Measurements from ENCODE around the gene ZSCAN20. TPM values are rescaled to one million over a fixed set of nuclear protein-coding genes. Genes with fewer than 3 reads are reported as not detected.

Gene ZSCAN20
- total RNA-seq, 2 experiments from 2014 or later, result 3.9 to 4.0 TPM

GRCh38 chr1:33433509-33434362, 38.7 kb upstream of the ZSCAN20 start:
- TF ChIP-seq EZH2phosphoT487 (IDR thresholded peaks at IDR 0.05; ENCODE audit: borderline replicate concordance, low read depth, low read length) (no peak), CTCF (conservative IDR thresholded peaks at IDR 0.05; ENCODE audit: low read length) (no peak)
- Histone ChIP-seq H3K79me2 (ENCODE audit: insufficient read depth, low read depth, low read length) (no peaks in the 10 kb centered on the region), H3K9me2 (ENCODE audit: insufficient read depth, low read length) (no peaks in the 10 kb centered on the region), H3K27ac (ENCODE audit: low read depth, low read length, poor library complexity, severe bottlenecking) (no peak overlapping the region), H3K4me2 (ENCODE audit: low read length) (no peak overlapping the region), H3K4me3 (ENCODE audit: low read depth, low read length, poor library complexity, severe bottlenecking) (no peak overlapping the region), H3K9me3 (ENCODE audit: low read length) (no peaks in the 10 kb centered on the region), H3K36me3 (ENCODE audit: insufficient read depth, low read length) (no peaks in the 10 kb centered on the region), H3K4me1 (ENCODE audit: insufficient read depth, low read length, poor library complexity, severe bottlenecking) (peaks cover 5% of the 10 kb centered on the region), H4K20me1 (ENCODE audit: insufficient read depth, low read length) (no peaks in the 10 kb centered on the region), H2AFZ (ENCODE audit: low read length) (no peak overlapping the region)
- no peak for DNase-seq (ENCODE audit: low spot score)
- BruUV-seq (replicated peaks), result no TSS peak
- POLR2A ChIA-PET, result interaction anchor here (0.8 kb wide), 1 partner anchor 10 kb away, joined by 3 read pairs; no protein-coding TSS in a partner anchor
- CTCF ChIA-PET (ENCODE audit: unreplicated experiment), result interaction anchor here (0.6 kb wide), 1 partner anchor 202 kb away, joined by 3 read pairs; no protein-coding TSS in a partner anchor
- intact Hi-C loops (cut with micrococcal nuclease; ENCODE audit: unreplicated experiment), result no loop called here

GRCh38 chr1:33434363-33434750, 38.1 kb upstream of the ZSCAN20 start:
- Histone ChIP-seq H3K36me3 (ENCODE audit: insufficient read depth, low read length) (no peaks in the 10 kb centered on the region), H3K9me2 (ENCODE audit: insufficient read depth, low read length) (no peaks in the 10 kb centered on the region), H3K4me1 (ENCODE audit: insufficient read depth, low read length, poor library complexity, severe bottlenecking) (peaks cover 5% of the 10 kb centered on the region), H2AFZ (ENCODE audit: low read length) (no peak overlapping the region), H4K20me1 (ENCODE audit: insufficient read depth, low read length) (no peaks in the 10 kb centered on the region), H3K27ac (ENCODE audit: low read depth, low read length, poor library complexity, severe bottlenecking) (no peak overlapping the region), H3K79me2 (ENCODE audit: insufficient read depth, low read depth, low read length) (no peaks in the 10 kb centered on the region), H3K9me3 (ENCODE audit: low read length) (no peaks in the 10 kb centered on the region), H3K4me3 (ENCODE audit: low read depth, low read length, poor library complexity, severe bottlenecking) (no peak overlapping the region), H3K4me2 (ENCODE audit: low read length) (no peak overlapping the region)
- BruUV-seq (replicated peaks), result no TSS peak
- DNase-seq (ENCODE audit: low spot score), result no peak
- ChIA-PET POLR2A (no interaction called here), CTCF (ENCODE audit: unreplicated experiment) (no interaction called here)
- intact Hi-C loops (cut with micrococcal nuclease; ENCODE audit: unreplicated experiment), result no loop called here
- TF ChIP-seq CTCF (conservative IDR thresholded peaks at IDR 0.05; ENCODE audit: low read length), result no peak
- no peak for TF ChIP-seq EZH2phosphoT487 (IDR thresholded peaks at IDR 0.05; ENCODE audit: borderline replicate concordance, low read depth, low read length)

Measured in OCI-LY7 (cell line).